ENCODE results near the gene ATP6V1B1.

Gene ATP6V1B1

DNA sequence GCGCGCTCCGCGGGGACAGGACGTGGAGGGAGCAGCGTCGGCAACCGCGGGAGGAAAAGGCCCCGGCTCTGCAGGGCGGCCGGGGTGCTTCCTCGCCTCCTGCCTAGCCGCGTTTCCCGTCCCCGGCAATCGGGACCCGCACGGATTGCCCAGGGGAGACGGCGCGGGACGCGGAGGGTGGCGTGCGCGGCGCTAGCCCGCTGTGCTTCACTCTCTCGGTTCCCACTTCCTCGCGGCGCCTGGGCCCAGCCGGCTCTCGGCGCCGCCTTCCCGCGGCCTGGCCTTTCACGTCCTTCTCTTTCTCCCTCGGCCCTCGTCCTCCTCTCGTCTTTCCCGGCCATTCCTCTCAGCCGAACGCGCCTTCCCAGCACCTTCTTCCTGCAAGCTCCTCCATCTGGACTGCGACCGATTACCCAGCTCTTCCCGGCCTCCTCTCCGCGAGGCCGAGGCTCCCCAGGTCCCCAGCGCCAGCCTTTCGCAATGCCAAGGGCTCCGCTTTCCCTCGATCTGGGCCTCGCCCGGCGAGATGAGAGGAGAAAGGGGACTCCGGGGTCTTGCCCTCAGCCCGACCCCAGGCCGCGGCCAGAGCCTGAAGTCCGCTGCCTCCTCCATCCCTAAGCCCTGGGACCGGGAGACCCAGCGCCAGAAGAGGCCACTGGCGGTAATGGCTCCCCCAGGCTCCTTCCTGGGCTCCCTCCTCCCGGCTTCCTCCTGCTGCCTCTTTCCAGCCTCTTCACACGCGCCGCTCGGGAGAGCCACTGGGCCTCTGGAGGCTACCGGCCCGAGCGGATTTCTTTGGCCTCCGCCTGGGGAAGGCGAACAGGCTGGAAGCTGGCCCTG is 34.3 kb upstream of the ATP6V1B1 start:
- no peak for DNase-seq (ENCODE audit: extremely low read depth in 1 of 2, low read depth in 1 of 2)

GRCh38 chr2:70902067-70902442 is 33.6 kb upstream of the ATP6V1B1 start:
- DNase-seq (ENCODE audit: extremely low read depth in 1 of 2, low read depth in 1 of 2): no peak

DNA sequence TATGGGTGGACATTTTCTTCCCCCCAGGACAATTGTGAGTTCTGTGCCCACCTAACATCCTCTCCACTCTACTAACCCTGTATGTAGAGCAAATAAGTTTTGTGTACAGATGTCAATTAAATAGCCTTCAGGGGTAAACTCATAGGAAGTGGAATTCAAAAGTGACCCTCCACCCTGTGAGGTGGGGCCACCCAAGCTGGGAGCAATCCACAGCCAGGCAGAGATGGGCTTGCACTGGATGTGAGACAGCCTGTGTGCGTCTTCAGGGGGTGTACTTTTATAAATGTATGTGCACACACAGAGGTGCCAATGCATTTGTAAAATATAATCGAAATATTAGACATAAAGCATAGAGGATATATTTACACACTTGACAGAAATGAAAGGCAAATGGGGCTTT is 33.1 kb upstream of the ATP6V1B1 start:
- DNase-seq (ENCODE audit: extremely low read depth in 1 of 2, low read depth in 1 of 2): no peak

GRCh38 chr2:70903171-70903570 is 32.5 kb upstream of the ATP6V1B1 start:
- no peak for DNase-seq (ENCODE audit: extremely low read depth in 1 of 2, low read depth in 1 of 2)

DNA sequence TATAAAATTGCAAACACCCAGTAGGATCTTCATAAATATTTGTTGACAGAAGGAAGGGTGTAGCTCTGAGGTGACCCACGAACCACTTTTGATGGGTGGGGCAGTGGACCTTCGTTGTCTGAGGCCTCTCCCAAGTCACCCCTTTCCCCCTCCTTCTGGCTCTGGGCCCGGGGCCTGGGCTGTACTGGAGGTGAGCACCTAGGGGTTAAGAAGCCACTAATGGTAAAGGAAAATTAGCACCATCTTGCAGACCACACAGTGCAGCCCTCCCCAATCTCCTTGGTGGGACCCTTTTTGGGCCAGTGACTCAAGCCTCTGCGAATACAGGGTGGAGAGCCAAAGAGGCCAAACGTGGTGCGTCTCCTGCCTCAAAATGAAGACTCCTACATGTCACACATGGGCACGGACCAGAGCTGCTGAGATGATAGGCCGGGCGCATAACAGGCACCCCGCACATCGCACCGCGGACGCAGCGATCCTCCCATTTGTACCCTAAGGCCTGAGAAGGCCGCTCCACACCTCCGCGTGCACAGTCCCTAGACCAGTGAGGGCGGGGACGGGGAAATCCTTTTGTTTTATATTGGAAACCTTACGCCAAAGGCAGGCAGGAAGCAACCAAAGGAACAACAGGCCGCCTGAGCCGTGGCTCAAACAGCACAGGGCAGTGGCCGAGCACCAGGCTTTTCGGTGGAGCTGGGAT is 31.9 kb upstream of the ATP6V1B1 start:
- no peak for DNase-seq (ENCODE audit: extremely low read depth in 1 of 2, low read depth in 1 of 2)

- no peak for DNase-seq (ENCODE audit: extremely low read depth in 1 of 2, low read depth in 1 of 2)
Observed at GRCh38 chr2:70904371-70905216, 31.1 kb upstream of the ATP6V1B1 start.

DNA sequence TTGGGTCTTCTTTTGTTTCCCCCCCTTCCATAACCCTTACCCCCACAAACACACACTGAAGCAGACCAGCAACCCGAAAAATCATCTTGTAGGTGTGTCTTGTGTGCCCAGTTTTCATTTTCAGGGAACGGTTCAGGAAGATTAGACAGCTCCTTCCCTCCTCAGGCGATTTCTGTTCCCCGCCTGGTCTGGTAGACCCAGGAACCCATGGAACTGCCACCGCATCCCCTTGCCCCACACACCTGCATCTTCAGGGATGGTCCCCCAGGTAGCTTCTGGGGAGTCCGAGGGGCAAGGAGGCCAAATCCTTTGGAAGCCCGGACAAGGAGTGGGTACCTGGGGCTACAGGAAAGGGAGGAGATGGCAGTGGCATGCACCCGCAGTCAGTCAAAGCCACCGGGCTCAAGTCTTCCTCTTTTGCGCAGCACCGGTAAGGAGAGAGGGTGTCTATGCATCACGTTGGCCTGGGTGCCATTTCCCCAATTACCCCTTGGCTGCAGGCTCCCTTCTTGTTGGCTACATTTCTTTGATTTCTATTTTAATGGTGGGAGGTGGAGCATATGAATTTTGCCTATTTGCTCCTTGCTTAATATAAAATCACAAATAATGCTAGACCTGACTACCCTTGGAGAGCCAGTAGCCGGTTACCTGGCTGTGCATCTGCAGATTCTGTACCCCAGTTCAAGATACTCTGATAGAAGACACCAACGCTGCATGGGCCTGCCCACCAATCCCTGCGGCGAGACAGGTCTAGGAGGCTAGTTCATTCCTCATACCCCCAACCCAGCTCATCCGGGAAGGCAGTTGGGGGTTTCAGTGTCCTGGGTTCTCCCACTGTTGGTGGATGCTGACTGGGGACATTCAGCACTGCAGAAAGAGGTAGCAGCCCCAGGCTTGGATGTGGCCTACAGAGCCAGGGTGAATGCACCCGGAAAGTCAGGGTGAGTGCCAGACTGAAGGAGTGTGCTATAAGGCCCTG is 30.0 kb upstream of the ATP6V1B1 start:
- DNase-seq (ENCODE audit: extremely low read depth in 1 of 2, low read depth in 1 of 2): no peak

GRCh38 chr2:70906439-70907005 is 29.2 kb upstream of the ATP6V1B1 start:
- no peak for DNase-seq (ENCODE audit: extremely low read depth in 1 of 2, low read depth in 1 of 2)

GRCh38 chr2:70907130-70908057 is 28.3 kb upstream of the ATP6V1B1 start:
- DNase-seq (ENCODE audit: extremely low read depth in 1 of 2, low read depth in 1 of 2): no peak

- DNase-seq (ENCODE audit: extremely low read depth in 1 of 2, low read depth in 1 of 2): no peak
Observed at GRCh38 chr2:70916291-70916690, 19.4 kb upstream of the ATP6V1B1 start.

DNA sequence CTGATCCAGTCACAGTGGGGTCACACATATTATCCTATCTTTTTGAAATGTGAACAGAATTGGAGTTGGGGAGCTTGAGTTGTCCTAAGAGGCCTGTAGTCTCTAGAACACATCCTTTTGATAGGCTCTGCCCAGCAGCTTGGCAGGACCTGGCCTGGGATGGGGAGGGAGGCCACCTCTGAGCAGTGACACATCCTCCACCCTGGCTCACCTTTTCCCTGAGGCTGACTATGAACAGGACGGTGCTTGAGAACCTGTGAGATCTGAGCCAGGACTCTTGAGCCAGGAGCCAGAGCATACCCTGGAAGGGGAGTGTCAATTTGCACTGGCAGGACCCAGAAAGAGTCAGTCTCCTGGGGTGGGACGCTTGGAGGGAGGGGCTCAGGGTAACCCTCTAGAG is 17.7 kb upstream of the ATP6V1B1 start:
- no peak for DNase-seq (ENCODE audit: extremely low read depth in 1 of 2, low read depth in 1 of 2)

DNA sequence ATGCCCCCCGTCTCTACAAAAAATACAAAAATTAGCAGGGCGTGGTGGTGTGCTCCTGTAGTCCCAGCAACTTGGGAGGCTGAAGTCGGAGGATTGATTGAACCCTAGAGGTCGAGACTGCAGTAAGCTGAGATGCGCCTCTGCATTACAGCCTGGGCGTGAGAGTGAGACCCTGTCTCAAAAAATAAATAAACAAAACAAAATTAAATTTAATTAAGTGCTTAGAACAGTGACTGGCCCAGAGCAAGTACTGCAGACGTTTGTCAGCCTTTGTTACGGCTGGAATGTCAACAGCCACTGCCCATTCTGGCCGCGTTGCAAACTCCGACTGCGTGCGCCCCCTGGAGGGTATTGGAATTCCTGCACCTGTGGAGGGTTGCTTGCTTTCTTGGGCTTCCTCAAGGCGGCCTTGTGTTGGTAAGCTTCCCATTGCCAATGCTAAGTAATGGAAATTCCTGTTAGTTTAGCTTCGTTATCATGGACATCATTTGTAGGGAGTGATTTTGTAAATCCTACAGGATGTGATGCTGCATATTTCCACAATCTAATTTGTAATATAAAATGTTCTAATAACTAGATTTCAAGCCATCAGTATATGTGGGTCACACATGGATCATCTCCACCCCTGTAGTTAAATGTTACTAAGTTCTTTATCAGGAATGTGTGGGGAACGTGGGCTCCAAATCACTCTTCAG is 15.9 kb upstream of the ATP6V1B1 start:
- DNase-seq (ENCODE audit: extremely low read depth in 1 of 2, low read depth in 1 of 2): peak; percentile 36 to 43

DNA sequence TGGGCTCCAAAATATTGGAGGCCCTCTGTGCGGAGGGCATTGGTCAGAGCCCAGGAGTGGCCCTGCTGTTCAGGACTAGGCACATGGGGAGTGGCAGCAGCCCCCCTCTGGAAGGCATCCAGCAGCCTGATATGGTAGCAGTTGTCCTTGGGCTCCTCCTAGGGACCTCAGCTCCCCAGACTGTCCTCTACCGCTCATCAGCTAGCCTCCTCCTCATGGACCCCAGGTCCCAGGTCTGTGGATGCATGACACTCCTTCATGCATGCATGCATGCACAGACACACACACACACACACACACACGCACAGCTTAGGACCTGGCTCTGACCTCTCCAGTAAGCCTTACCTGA is 15.4 kb upstream of the ATP6V1B1 start:
- no peak for DNase-seq (ENCODE audit: extremely low read depth in 1 of 2, low read depth in 1 of 2)

- DNase-seq (ENCODE audit: extremely low read depth in 1 of 2, low read depth in 1 of 2): no peak
Observed at GRCh38 chr2:70921031-70921430, 14.7 kb upstream of the ATP6V1B1 start.

DNA sequence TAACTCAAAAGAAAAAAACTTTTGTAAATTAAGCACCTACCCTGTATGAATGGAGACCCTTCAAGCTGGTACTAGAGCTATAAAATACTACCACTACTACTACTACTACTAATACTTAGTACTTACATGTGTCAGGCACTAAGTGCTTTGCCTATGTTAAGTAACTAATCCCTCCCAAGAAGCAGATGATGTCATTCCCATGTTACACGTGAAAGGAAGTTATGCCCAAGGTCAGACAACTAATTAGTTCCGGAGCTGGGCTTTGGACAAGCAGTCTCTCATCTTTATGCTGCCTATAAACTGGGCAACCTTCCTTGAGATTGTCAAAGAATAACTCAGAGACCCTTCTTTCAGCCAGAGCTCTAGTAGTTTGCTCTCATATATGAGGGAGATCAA is 13.9 kb upstream of the ATP6V1B1 start:
- DNase-seq (ENCODE audit: extremely low read depth in 1 of 2, low read depth in 1 of 2): no peak

GRCh38 chr2:70922235-70923234 is 13.2 kb upstream of the ATP6V1B1 start:
- no peak for DNase-seq (ENCODE audit: extremely low read depth in 1 of 2, low read depth in 1 of 2)

DNA sequence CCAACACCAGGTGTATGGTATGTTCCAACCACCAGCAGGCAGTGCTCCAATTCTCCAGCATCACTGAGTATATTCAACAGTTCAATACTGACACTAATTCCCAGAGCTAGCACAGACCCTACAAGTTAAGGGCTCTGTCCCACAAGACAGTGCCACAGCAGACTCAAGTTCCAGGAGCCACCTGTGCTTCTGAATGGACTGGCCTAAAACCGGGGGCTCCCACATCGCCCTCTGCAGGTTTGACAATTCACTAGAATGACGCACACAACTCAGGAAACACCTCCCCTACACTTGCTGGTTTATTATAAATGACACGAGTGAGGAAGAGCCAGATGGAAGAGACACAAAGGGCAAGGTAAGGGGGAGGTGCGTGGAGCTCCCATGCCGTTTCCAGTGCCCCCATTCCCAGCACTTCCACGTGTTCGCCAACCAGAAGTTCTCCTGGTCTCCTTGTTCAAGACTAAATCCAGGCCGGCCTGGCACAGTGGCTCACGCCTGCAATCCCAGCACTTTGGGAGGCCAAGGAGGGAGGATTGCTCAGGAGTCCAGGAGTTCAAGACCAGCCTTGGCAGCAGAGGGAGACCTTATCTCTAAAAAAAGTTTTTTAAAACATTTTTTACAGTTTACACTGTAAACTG is 12.2 kb upstream of the ATP6V1B1 start:
- no peak for DNase-seq (ENCODE audit: extremely low read depth in 1 of 2, low read depth in 1 of 2)

Data from stimulated activated CD8-positive, alpha-beta memory T cell treated with anti-CD3 and anti-CD28 coated beads, Interleukin-7, amount 100 ng/mL, for 48 hours (primary cell).